K562 (cell line): ENCODE data around the gene MYCBP2. TPM values are rescaled to one million over a fixed set of nuclear protein-coding genes. Genes with fewer than 3 reads are reported as not detected.

ENCODE experiments used
- ATAC-seq: fragments of 200-7000 bp; cut with Tn5 transposase; 3 replicates; pipeline ENCODE4 v1.9.1; 2020; ENCODE audit warnings: moderate library complexity
- BruUV-seq: library from RNA; stranded (reverse); fragments of 400-500 nt; replicated peaks from 2 replicates; lab custom pipeline; 2021; lab: Mats Ljungman, UMichigan
- CTCF ChIA-PET: fragments of 300-600 bp; formaldehyde crosslinking; extraction: SDS; loops from one replicate; lab custom pipeline; 2021; ENCODE audit warnings: low intra/inter-chr PET ratio; lab: Yijun Ruan, JAX
- POLR2A ChIA-PET: fragments of 300-600, 350-650 bp; sonication (Branson Sonifier 250); formaldehyde crosslinking; extraction: SDS; loops from one replicate; lab custom pipeline; 2021; ENCODE audit warnings: antibody characterized with exemption, inconsistent platforms; lab: Yijun Ruan, JAX
- DNase-seq, 4 experiments: peaks; one replicate each; pipeline versions ENCODE4 v3.0.0 to v3.0.0-alpha.2; 2011 to 2018; ENCODE audit warnings: low spot score in 3 of 4, mixed read lengths in 3 of 4; ENCODE audit errors: extremely low read depth in 1 of 4
- FAIRE-seq: peaks from 2 replicates; lab custom pipeline; 2011; peaks lifted over from hg19 to GRCh38; lab: Jason Lieb, UNC
- H2AFZ ChIP-seq: 2 replicates; pipeline ENCODE4 v1.6.0; 2011; ENCODE audit warnings: low read depth, low read length, control low read depth, inconsistent platforms
- H3K27ac ChIP-seq: fragments of 200-600 bp; 3 replicates; pipeline ENCODE4 v1.8.0; 2011; ENCODE audit warnings: low read depth, mild to moderate bottlenecking, control low read depth, inconsistent platforms, low read length, moderate library complexity, mixed read lengths; ENCODE audit errors: extremely low read depth
- H3K27me3 ChIP-seq, 2 experiments: fragments of 300-600 bp in 1 of 2; 2 replicates in 1 of 2; 3 replicates in 1 of 2; pipeline versions ENCODE4 v1.6.0 to v1.8.0; 2011; ENCODE audit warnings: inconsistent platforms in 2 of 2, low read length in 2 of 2, mild to moderate bottlenecking in 1 of 2, mixed read lengths in 1 of 2, moderate library complexity in 1 of 2; ENCODE audit not compliant: control insufficient read depth in 2 of 2, insufficient read depth in 2 of 2
- H3K36me3 ChIP-seq: fragments of 300-600 bp; 3 replicates; pipeline ENCODE4 v1.8.0; 2011; ENCODE audit warnings: mild to moderate bottlenecking, low read length, inconsistent platforms; ENCODE audit not compliant: control insufficient read depth, insufficient read depth
- H3K4me1 ChIP-seq, 2 experiments: fragments of 200-600 bp in 1 of 2; replicated peaks in 1 of 2; 2 replicates in 1 of 2; 3 replicates in 1 of 2; pipeline versions ENCODE4 v1.5.1 to v1.8.0; 2011; ENCODE audit warnings: inconsistent platforms in 2 of 2, low read length in 2 of 2, mild to moderate bottlenecking in 1 of 2, mixed read lengths in 1 of 2, moderate library complexity in 1 of 2; ENCODE audit not compliant: control insufficient read depth in 2 of 2, insufficient read depth in 2 of 2
- H3K4me2 ChIP-seq: 2 replicates; pipeline ENCODE4 v1.6.1; 2011; ENCODE audit warnings: low read length, control low read depth, inconsistent platforms, mixed read lengths; ENCODE audit not compliant: insufficient read depth
- H3K4me3 ChIP-seq: fragments of 200-600 bp; sonication (generic), shearing (Covaris generic); 2 replicates; pipeline ENCODE4 v1.5.1; 2016; ENCODE audit warnings: control low read depth, inconsistent platforms
- H3K79me2 ChIP-seq: fragments of 200-600 bp; 3 replicates; pipeline ENCODE4 v1.8.0; 2011; ENCODE audit warnings: low read length, inconsistent platforms; ENCODE audit not compliant: control insufficient read depth, insufficient read depth
- H3K9ac ChIP-seq, 2 experiments: 2 replicates each; pipeline versions ENCODE4 v1.6.0 to v1.6.1; 2011; ENCODE audit warnings: low read depth in 2 of 2, low read length in 2 of 2, control low read depth in 1 of 2, inconsistent platforms in 1 of 2, mild to moderate bottlenecking in 1 of 2, mixed read lengths in 1 of 2; ENCODE audit not compliant: insufficient read depth in 1 of 2
- H3K9me1 ChIP-seq: one replicate; pipeline ENCODE4 v1.6.0; 2011; ENCODE audit warnings: inconsistent platforms, mild to moderate bottlenecking, low read length, moderate library complexity; ENCODE audit not compliant: control insufficient read depth, insufficient read depth
- H3K9me3 ChIP-seq: replicated peaks from 2 replicates; pipeline ENCODE4 v1.5.1; 2011; ENCODE audit warnings: low read depth, low read length, inconsistent platforms; ENCODE audit not compliant: control insufficient read depth, insufficient read depth
- H4K20me1 ChIP-seq: replicated peaks from 2 replicates; pipeline ENCODE4 v1.6.1; 2011; ENCODE audit warnings: low read length, inconsistent platforms, mixed read lengths; ENCODE audit not compliant: control insufficient read depth, insufficient read depth
- DACH1 ChIP-seq: fragments of 450-650 bp; IDR thresholded peaks from 2 replicates; pipeline ENCODE4 v1.6.1; 2018; ENCODE audit not compliant: partially characterized antibody
- HDAC6 ChIP-seq: IDR thresholded peaks from 2 replicates; pipeline ENCODE4 v1.6.1; 2012; ENCODE audit warnings: low read depth, mild to moderate bottlenecking, control low read depth, inconsistent platforms, low read length, moderate library complexity
- PCBP2 ChIP-seq: fragments of 200-400 bp; formaldehyde crosslinking; IDR thresholded peaks from 2 replicates; pipeline ENCODE4 v1.6.1; 2018; ENCODE audit warnings: low read length, low read depth, mild to moderate bottlenecking, moderate library complexity; ENCODE audit not compliant: poor library complexity, severe bottlenecking
- PHF21A ChIP-seq: fragments of 450-650 bp; IDR thresholded peaks from 2 replicates; pipeline ENCODE4 v1.6.1; 2017; ENCODE audit warnings: low read depth, borderline replicate concordance
- RBM22 ChIP-seq: fragments of 200-400 bp; formaldehyde crosslinking; IDR thresholded peaks from 2 replicates; pipeline ENCODE4 v1.6.1; 2018; ENCODE audit warnings: low read length, low read depth; ENCODE audit not compliant: poor library complexity, severe bottlenecking
- SNAPC5 ChIP-seq: fragments of 250-450 bp; sonication (Bioruptor Pico); IDR thresholded peaks from 2 replicates; pipeline ENCODE4 v1.8.0; 2021; ENCODE audit warnings: moderate library complexity, mild to moderate bottlenecking, inconsistent platforms
- TAF7 ChIP-seq: fragments of 450-650 bp; IDR thresholded peaks from 2 replicates; pipeline ENCODE4 v1.6.1; 2016; ENCODE audit warnings: missing genetic modification characterization, missing compliant biosample characterization
- TCF7 ChIP-seq: sonication (generic); IDR thresholded peaks from 2 replicates; pipeline ENCODE4 v1.6.1; 2016; ENCODE audit warnings: antibody characterized with exemption, borderline replicate concordance
- ZBTB11 ChIP-seq, 3 experiments: fragments of 200-800 bp in 1 of 3; fragments of 250-450 bp in 1 of 3; fragments of 450-650 bp in 1 of 3; sonication (Bioruptor Pico) in 1 of 3; sonication (Bioruptor generic) in 1 of 3; formaldehyde crosslinking in 1 of 3; IDR thresholded peaks; 2 replicates each; pipeline versions ENCODE4 v1.6.1 to v1.8.0; 2016 to 2022; ENCODE audit warnings: mild to moderate bottlenecking in 2 of 3, missing genetic modification characterization in 2 of 3, missing compliant biosample characterization in 1 of 3, moderate library complexity in 1 of 3
- ZNF143 ChIP-seq: sonication (generic); formaldehyde crosslinking; IDR thresholded peaks from 2 replicates; pipeline ENCODE4 v1.9.0; 2022; ENCODE audit warnings: mild to moderate bottlenecking, missing genetic modification reagents
- ZNF197 ChIP-seq: fragments of 200-800 bp; sonication (Bioruptor generic); IDR thresholded peaks from 2 replicates; pipeline ENCODE4 v1.6.1; 2016; ENCODE audit warnings: low read depth, missing genetic modification characterization, missing compliant biosample characterization
- ZNF3 ChIP-seq: fragments of 250-450 bp; sonication (Bioruptor Pico); IDR thresholded peaks from 2 replicates; pipeline ENCODE4 v1.5.0; 2021; ENCODE audit warnings: mild to moderate bottlenecking, moderate library complexity
- WGBS: fragments of 100-300 bp; shearing (Covaris generic); methylation state at CpG from one replicate; pipeline ENCODE4 v1.1.6; 2016; ENCODE audit warnings: low coverage, mixed read lengths; ENCODE audit not compliant: insufficient coverage; ENCODE audit errors: missing lambda C conversion rate; 5-methylcytosine and 5-hydroxymethylcytosine counted together
- in situ Hi-C: fragments of 300-500 bp; cut with MboI; formaldehyde crosslinking; loops from 4 replicates; pipeline ENCODE4 v1.15.0; 2018; ENCODE audit warnings: inconsistent platforms, mixed read lengths
- intact Hi-C: fragments of 100-400 bp; cut with micrococcal nuclease; formaldehyde crosslinking; loops from 2 replicates; pipeline ENCODE4 v1.14.2; 2022
- polyA plus RNA-seq, 8 experiments: library from polyadenylated mRNA; depleted of rRNA in 4 of 8; stranded (reverse) in 5 of 8; unstranded in 3 of 8; fragments of >200 nt; fragmentation: Nextera tagmentation in 2 of 8; fragmentation: Illumina TruSeq in 1 of 8; extraction: Ambion mirVana in 2 of 8; extraction: Trizol in 1 of 8; gene quantifications; 2 replicates each; pipeline versions ENCODE4 v1.2.1 to v1.2.3, GENCODE V29; 2011 to 2014; ENCODE audit warnings: inconsistent platforms in 1 of 8, missing spikeins in 1 of 8
- total RNA-seq, 7 experiments: library from RNA; depleted of rRNA in 6 of 7; stranded (reverse); fragments of >200 nt in 6 of 7; fragmentation: Illumina TruSeq in 2 of 7; extraction: Trizol in 2 of 7; gene quantifications; 2 replicates each; pipeline versions ENCODE4 v1.2.1 to v1.2.3, GENCODE V29; 2011 to 2021; ENCODE audit warnings: low replicate concordance in 1 of 7
- TF ChIP-seq, protein P1 (sequence below): fragments of 250-450 bp; sonication (Bioruptor Pico); IDR thresholded peaks from 2 replicates; pipeline ENCODE4 v1.5.0; 2021; ENCODE audit warnings: mild to moderate bottlenecking, moderate library complexity

MYCBP2 gene
- total and polyA plus RNA-seq, 9 of the 15 experiments (the other 6 are each of a cell fraction or from before 2014, with no cell fraction given) = 13.2 to 47.2 (median 28.9) TPM

DNA sequence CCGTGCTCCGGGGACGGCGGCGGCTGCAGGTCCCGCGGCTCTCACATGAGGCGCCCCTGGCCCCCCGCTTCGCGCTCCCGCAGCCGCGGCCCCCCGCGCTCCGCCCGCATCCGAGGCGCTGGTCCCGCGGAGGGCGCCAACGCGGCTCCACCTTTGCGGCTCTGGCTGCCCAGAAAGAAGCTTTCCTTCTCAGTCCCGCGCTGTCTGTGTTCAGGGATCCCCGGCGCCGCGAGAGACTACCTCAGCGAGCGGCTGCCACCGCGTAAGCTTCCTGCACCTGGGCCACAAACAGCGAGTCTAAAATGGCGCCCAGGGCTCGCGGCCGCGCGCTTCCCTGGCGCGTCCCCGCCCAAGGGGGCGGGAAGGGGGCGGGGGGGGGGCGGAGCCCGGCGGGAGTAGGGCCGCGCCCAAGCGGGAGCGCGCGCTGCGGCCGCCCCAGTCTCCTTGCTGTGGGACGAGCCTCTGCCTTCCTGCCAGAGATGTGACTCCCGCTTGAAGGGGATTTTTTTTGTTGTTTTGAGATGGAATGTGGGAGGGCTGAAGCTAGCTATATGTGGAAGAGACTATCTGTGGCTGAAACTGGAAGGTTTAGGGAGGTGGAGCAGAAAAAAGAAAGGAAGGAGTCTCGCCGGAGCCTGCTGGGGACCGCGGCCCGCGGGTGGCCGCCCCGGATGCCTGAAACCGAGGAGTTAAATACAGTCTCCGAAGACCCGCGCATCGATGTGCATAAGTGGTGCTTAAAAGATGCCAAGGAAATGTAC is 299.9 kb downstream of the MYCBP2 start, which contains the start of gene FBXL3:
FBXL3 (minus strand) TSS at position 299 of the 761 bp plus-strand sequence. CDS start 5,299 bp downstream, outside the sequence.
- in situ Hi-C loops = loop anchor here (10.0 kb wide), 1 partner anchor 288 kb away; no protein-coding TSS in a partner anchor
- peaks cover 16% of the 10 kb centered on the region for H4K20me1 ChIP-seq
- DNase-seq (peak; percentile 80 to 86 (median 84)), ATAC-seq (peak; percentile 77), FAIRE-seq (no peak)
- peak within 1 kb of the TSS; percentile 78 for H3K4me2 ChIP-seq
- ChIA-PET POLR2A (interaction anchor here (0.6 to 3.0 kb wide), 8 partner anchors 8 to 190 kb away, joined by 3 to 13 read pairs (median 3); no protein-coding TSS in a partner anchor), CTCF (interaction anchor here (0.5 kb wide), 1 partner anchor 48 kb away, joined by 5 read pairs; no protein-coding TSS in a partner anchor)
- H3K9me1 ChIP-seq = peaks cover 5% of the 10 kb centered on the region
- WGBS = 2% methylated on average over 12 of the region's 74 CpGs
- peak within 1 kb of the TSS; percentile 96 for H3K27ac ChIP-seq
- peaks cover 6 to 8% of the 10 kb centered on the region in 2 experiments; a peak in 4 of 5 replicates for H3K4me1 ChIP-seq
- intact Hi-C loops = loop anchor here (5.0 kb wide), 1 partner anchor 300 kb away; the partner anchor contains the start of gene MYCBP2
- no TSS peak for BruUV-seq
- H3K9me3 ChIP-seq = no peaks in the 10 kb centered on the region
- peak within 1 kb of the TSS; percentile 87 to 96 for H3K9ac ChIP-seq
- H3K79me2 ChIP-seq = peaks cover 44% of the 10 kb centered on the region
- peak within 1 kb of the TSS; percentile 93 for H2AFZ ChIP-seq
- peak within 1 kb of the TSS; percentile 93 for H3K4me3 ChIP-seq
- peaks cover 17% of the 10 kb centered on the region; the same call in 1 of the 3 replicates for H3K36me3 ChIP-seq
- H3K27me3 ChIP-seq = no peaks in the 10 kb centered on the region
- no peak for TF ChIP-seq HDAC6
- TF ChIP-seq ZNF3 (CRISPR knock-in tag) = no peak
- TF ChIP-seq TCF7 = no peak
- TF ChIP-seq DACH1 = no peak
- no peak for TF ChIP-seq TAF7 (tag)
- TF ChIP-seq ZNF197 = peak; percentile 33; the same call in 1 of the 2 replicates
- TF ChIP-seq, protein P1, sequence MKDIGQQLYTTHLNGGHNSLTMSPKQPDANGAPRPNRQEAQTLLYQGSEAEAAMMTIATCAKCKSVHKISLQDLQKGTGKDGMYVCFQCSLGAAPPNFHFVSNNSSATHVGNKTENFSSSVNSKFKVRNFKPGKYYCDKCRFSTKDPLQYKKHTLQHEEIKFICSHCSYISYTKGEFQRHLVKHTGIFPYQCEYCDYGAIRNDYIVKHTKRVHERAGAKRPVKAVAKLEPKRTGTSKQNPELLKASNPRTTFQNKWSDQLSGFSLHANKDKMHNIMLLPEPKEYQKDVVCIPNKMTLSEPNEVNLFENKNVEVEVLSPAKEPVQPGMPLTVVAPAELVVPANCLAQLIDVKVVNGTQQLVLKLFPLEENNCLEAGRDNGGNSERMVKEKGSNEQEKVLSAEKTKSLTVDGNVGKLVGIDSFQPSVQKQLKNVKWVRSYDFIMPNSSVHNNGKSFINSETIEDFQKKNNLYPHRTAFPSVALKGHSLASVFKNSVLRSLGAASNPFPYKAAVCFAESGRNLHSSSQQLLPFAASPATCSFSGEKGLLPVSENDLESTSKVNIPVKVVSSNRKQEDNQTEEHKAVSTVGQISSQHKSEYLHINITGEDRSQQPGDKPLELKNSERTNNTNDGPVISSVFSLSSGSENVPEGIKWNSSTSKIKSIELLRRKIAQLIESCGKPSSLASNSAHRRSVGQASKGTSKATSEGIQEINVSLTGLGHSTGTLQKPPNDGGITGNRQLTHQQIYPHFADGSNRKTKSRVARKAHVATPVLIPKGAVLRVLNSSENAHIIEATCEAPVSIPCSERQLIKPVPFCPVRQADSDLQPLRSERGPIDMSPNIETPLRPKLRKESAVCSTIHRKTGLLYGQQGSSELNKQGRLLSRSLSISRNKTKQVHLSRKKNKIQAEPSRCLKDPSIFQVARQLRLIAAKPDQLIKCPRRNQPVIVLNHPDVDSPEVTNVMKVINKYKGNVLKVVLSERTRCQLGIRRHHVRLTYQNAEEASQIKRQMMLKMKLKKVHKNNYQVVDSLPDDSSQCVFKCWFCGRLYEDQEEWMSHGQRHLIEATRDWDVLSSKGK (CRISPR knock-in tag) = no peak
- no peak for TF ChIP-seq SNAPC5 (CRISPR knock-in tag)
- TF ChIP-seq RBM22 = peak; percentile 7
- TF ChIP-seq PCBP2 = no peak
- no peak for TF ChIP-seq PHF21A
- no peak for TF ChIP-seq ZNF143 (CRISPR knock-in tag)
- TF ChIP-seq ZBTB11 (CRISPR knock-in tag; IDR thresholded peaks at IDR 0.05) = 0 out of 6 replicates have a peak, but pooled peaks of 1 of the 3 experiments have one; percentile 43
